Endodermal cell (in vitro differentiated cells): ENCODE results near the gene SERINC2. TPM values are rescaled to one million over a fixed set of nuclear protein-coding genes. Genes with fewer than 3 reads are reported as not detected.

ENCODE experiments used
- DNase-seq: peaks from one replicate; pipeline ENCODE4 v3.0.0-alpha.2; 2017
- H3K27ac ChIP-seq: 2 replicates; pipeline ENCODE4 v1.5.1; 2013; ENCODE audit warnings: mild to moderate bottlenecking, low read depth, low read length, moderate library complexity
- H3K27me3 ChIP-seq: 2 replicates; pipeline ENCODE4 v1.6.1; 2013; ENCODE audit warnings: mild to moderate bottlenecking, low read length, moderate library complexity; ENCODE audit not compliant: insufficient read depth, control insufficient read depth, poor library complexity, severe bottlenecking
- H3K36me3 ChIP-seq: 2 replicates; pipeline ENCODE4 v1.7.0; 2013; ENCODE audit warnings: mild to moderate bottlenecking, low read length, moderate library complexity; ENCODE audit not compliant: control insufficient read depth, insufficient read depth
- H3K4me1 ChIP-seq: one replicate; pipeline ENCODE4 v1.7.0; 2013; ENCODE audit warnings: low read length; ENCODE audit not compliant: control insufficient read depth, insufficient read depth
- H3K4me3 ChIP-seq: 2 replicates; pipeline ENCODE4 v1.5.1; 2013; ENCODE audit warnings: mild to moderate bottlenecking, low read length, moderate library complexity
- H3K9ac ChIP-seq: 2 replicates; pipeline ENCODE4 v1.6.1; 2013; ENCODE audit warnings: mild to moderate bottlenecking, low read length, moderate library complexity; ENCODE audit not compliant: poor library complexity, severe bottlenecking; ENCODE audit errors: extremely low read depth
- H3K9me3 ChIP-seq: 2 replicates; pipeline ENCODE4 v1.6.1; 2013; ENCODE audit warnings: mild to moderate bottlenecking, low read length, moderate library complexity; ENCODE audit not compliant: control insufficient read depth
- H3K27ac Mint-ChIP-seq: 2 replicates; pipeline ENCODE4 v1.8.0; 2020; ENCODE audit warnings: mixed read lengths
- H3K27me3 Mint-ChIP-seq: 2 replicates; pipeline ENCODE4 v1.8.0; 2021; ENCODE audit warnings: mild to moderate bottlenecking, mixed read lengths; ENCODE audit not compliant: insufficient read depth
- H3K36me3 Mint-ChIP-seq: 2 replicates; pipeline ENCODE4 v1.8.0; 2020; ENCODE audit warnings: low read depth, mixed read lengths
- H3K4me1 Mint-ChIP-seq: 2 replicates; pipeline ENCODE4 v1.8.0; 2020; ENCODE audit warnings: mixed read lengths
- H3K4me3 Mint-ChIP-seq: 2 replicates; pipeline ENCODE4 v1.8.0; 2020; ENCODE audit warnings: mild to moderate bottlenecking, moderate library complexity, mixed read lengths
- H3K9me3 Mint-ChIP-seq: 2 replicates; pipeline ENCODE4 v1.8.0; 2020; ENCODE audit warnings: mild to moderate bottlenecking, mixed read lengths
- CTCF ChIP-seq: fragments of 200-600 bp; sonication (generic); conservative IDR thresholded peaks from 2 replicates; pipeline ENCODE4 v1.5.0; 2021; ENCODE audit warnings: antibody characterized with exemption, mild to moderate bottlenecking
- WGBS, 2 experiments: methylation state at CpG; one replicate each; pipeline versions ENCODE4 v1.1.5 to v1.1.7; 2013; ENCODE audit warnings: missing lambda C conversion rate in 2 of 2, mixed read lengths in 1 of 2; ENCODE audit not compliant: insufficient coverage in 1 of 2, insufficient read length in 1 of 2; 5-methylcytosine and 5-hydroxymethylcytosine counted together
- total RNA-seq, 2 donors: library from RNA; stranded (reverse); fragmentation: NEBNext Ultra II Directional in 1 of 2; extraction: Animal tissue kit (Norgen Biotek cat#: 25700) in 1 of 2; gene quantifications; 2 replicates in 1 of 2; 3 replicates in 1 of 2; pipeline ENCODE4 v1.2.1, GENCODE V29; 2021

SERINC2 gene
- total RNA-seq, 2 donors from 2014 or later: 25.9 to 35.1 TPM

GRCh38 chr1:31368611-31369107 is 44.4 kb upstream of the SERINC2 start:
- Histone ChIP-seq H3K27ac (no peak overlapping the region), H3K9ac (no peak overlapping the region), H3K4me3 (no peak overlapping the region), H3K9me3 (no peaks in the 10 kb centered on the region), H3K36me3 (peaks cover 34% of the 10 kb centered on the region), H3K27me3 (no peaks in the 10 kb centered on the region), H3K4me1 (peaks cover 27% of the 10 kb centered on the region)
- Mint-ChIP-seq H3K27ac (no peak overlapping the region), H3K9me3 (no peaks in the 10 kb centered on the region), H3K36me3 (peaks cover 27% of the 10 kb centered on the region), H3K4me1 (peaks cover 45% of the 10 kb centered on the region), H3K4me3 (no peak overlapping the region), H3K27me3 (peaks cover 6% of the 10 kb centered on the region)
- TF ChIP-seq CTCF: no peak
- no peak for DNase-seq
- WGBS, 2 experiments: 96 to 100% methylated on average over 3 of the region's 3 CpGs

GRCh38 chr1:31370021-31370420 is 43.0 kb upstream of the SERINC2 start:
- H3K4me3 ChIP-seq: no peak overlapping the region

GRCh38 chr1:31370565-31370964 is 42.4 kb upstream of the SERINC2 start:
- 89 to 95% methylated on average over 4 of the region's 4 CpGs for WGBS, 2 experiments
- peaks cover 24% of the 10 kb centered on the region for H3K4me1 ChIP-seq
- Mint-ChIP-seq H3K27me3 (peaks cover 6% of the 10 kb centered on the region), H3K4me1 (peaks cover 47% of the 10 kb centered on the region), H3K36me3 (peaks cover 10% of the 10 kb centered on the region), H3K9me3 (no peaks in the 10 kb centered on the region), H3K27ac (no peak overlapping the region), H3K4me3 (no peak overlapping the region)
- no peak for DNase-seq
- no peak overlapping the region for H3K27ac ChIP-seq
- no peaks in the 10 kb centered on the region for H3K27me3 ChIP-seq
- no peaks in the 10 kb centered on the region for H3K9me3 ChIP-seq
- peaks cover 20% of the 10 kb centered on the region for H3K36me3 ChIP-seq
- H3K9ac ChIP-seq: no peak overlapping the region
- TF ChIP-seq CTCF: no peak
- H3K4me3 ChIP-seq: no peak overlapping the region

More at GRCh38 chr1:31370021-31370420, 43.0 kb upstream of the SERINC2 start:
- Histone ChIP-seq H3K9ac (no peak overlapping the region), H3K36me3 (peaks cover 25% of the 10 kb centered on the region), H3K27me3 (no peaks in the 10 kb centered on the region), H3K4me1 (peaks cover 27% of the 10 kb centered on the region), H3K9me3 (no peaks in the 10 kb centered on the region), H3K27ac (no peak overlapping the region)
- Mint-ChIP-seq H3K4me1 (peaks cover 47% of the 10 kb centered on the region), H3K36me3 (peaks cover 13% of the 10 kb centered on the region), H3K27me3 (peaks cover 6% of the 10 kb centered on the region), H3K4me3 (no peak overlapping the region), H3K27ac (no peak overlapping the region), H3K9me3 (no peaks in the 10 kb centered on the region)
- 89% methylated on average over 1 of the region's 2 CpGs; no CpG with 5 or more reads in 1 of the 2 experiments for WGBS, 2 experiments
- no peak for DNase-seq
- no peak for TF ChIP-seq CTCF
